Loucy (cell line): Measurements from ENCODE around the gene SLC2A1.
A peak's percentile ranks its signal among the peaks of the same experiment; 100 is the strongest.

ENCODE experiments used
- H2AFZ ChIP-seq: fragments of 200-600 bp; sonication (generic); 2 replicates; pipeline ENCODE4 v1.6.0; 2016; ENCODE audit warnings: antibody characterized with exemption, mild to moderate bottlenecking, low read length, moderate library complexity
- H3F3A ChIP-seq: fragments of 200-600 bp; 2 replicates; pipeline ENCODE4 v1.6.0; 2016; ENCODE audit warnings: antibody characterized with exemption, low read depth, mild to moderate bottlenecking
- H3K27me3 ChIP-seq: fragments of 200-600 bp; sonication (generic); 2 replicates; pipeline ENCODE4 v1.6.1; 2014; ENCODE audit warnings: low read length, mild to moderate bottlenecking; ENCODE audit not compliant: insufficient read depth, poor library complexity, severe bottlenecking
- H3K36me3 ChIP-seq: fragments of 200-600 bp; sonication (generic); 2 replicates; pipeline ENCODE4 v1.6.1; 2016; ENCODE audit warnings: low read length; ENCODE audit not compliant: insufficient read depth
- H3K4me1 ChIP-seq: fragments of 200-600 bp; sonication (generic); 2 replicates; pipeline ENCODE4 v1.5.1; 2014; ENCODE audit warnings: low read length, mild to moderate bottlenecking; ENCODE audit not compliant: insufficient read depth, poor library complexity, severe bottlenecking
- H3K4me2 ChIP-seq: fragments of 200-600 bp; sonication (generic); 2 replicates; pipeline ENCODE4 v1.6.0; 2014; ENCODE audit warnings: antibody characterized with exemption, low read length, low read depth, mild to moderate bottlenecking; ENCODE audit not compliant: poor library complexity, severe bottlenecking
- H3K4me3 ChIP-seq: fragments of 200-600 bp; sonication (generic); 2 replicates; pipeline ENCODE4 v1.5.1; 2014; ENCODE audit warnings: low read length, mild to moderate bottlenecking, mixed read lengths; ENCODE audit not compliant: poor library complexity, severe bottlenecking
- H3K79me2 ChIP-seq: fragments of 200-600 bp; sonication (generic); 2 replicates; pipeline ENCODE4 v1.6.1; 2014; ENCODE audit warnings: low read length; ENCODE audit not compliant: insufficient read depth
- H3K9ac ChIP-seq: fragments of 200-600 bp; sonication (generic); 2 replicates; pipeline ENCODE4 v1.6.0; 2014; ENCODE audit warnings: mild to moderate bottlenecking, low read depth, low read length, moderate library complexity; ENCODE audit not compliant: poor library complexity, severe bottlenecking
- H3K9me2 ChIP-seq: fragments of 200-600 bp; sonication (generic); replicated peaks from 2 replicates; pipeline ENCODE4 v1.6.1; 2016; ENCODE audit warnings: low read depth, low read length, mixed read lengths
- H3K9me3 ChIP-seq: fragments of 200-600 bp; sonication (generic); 2 replicates; pipeline ENCODE4 v1.6.1; 2014; ENCODE audit warnings: mild to moderate bottlenecking, antibody characterized with exemption, low read length, low read depth; ENCODE audit not compliant: insufficient read depth
- H4K20me1 ChIP-seq: fragments of 200-600 bp; sonication (generic); 2 replicates; pipeline ENCODE4 v1.6.0; 2014; ENCODE audit warnings: antibody characterized with exemption, low read length, mild to moderate bottlenecking; ENCODE audit not compliant: insufficient read depth, poor library complexity, severe bottlenecking
- CTCF ChIP-seq: fragments of 200-600 bp; sonication (generic); conservative IDR thresholded peaks from 2 replicates; pipeline ENCODE4 v1.5.1; 2014; ENCODE audit warnings: mild to moderate bottlenecking, antibody characterized with exemption, low read length
- EZH2phosphoT487 ChIP-seq: fragments of 200-600 bp; IDR thresholded peaks from 2 replicates; pipeline ENCODE4 v1.6.1; 2018; ENCODE audit warnings: antibody characterized with exemption, mild to moderate bottlenecking, moderate library complexity, borderline replicate concordance

The SLC2A1 gene

GRCh38 chr1:42957229-42957879 is 1.3 kb downstream of the SLC2A1 start:
- H3K27me3 ChIP-seq: no peaks in the 10 kb centered on the region

GRCh38 chr1:42956739-42957138 is 1.9 kb downstream of the SLC2A1 start:
- Histone ChIP-seq H3F3A (no peaks in the 10 kb centered on the region), H3K79me2 (peaks cover 69% of the 10 kb centered on the region), H3K36me3 (no peaks in the 10 kb centered on the region; the same call in 1 of the 2 replicates), H3K9ac (peak overlapping the region; percentile 86), H3K27me3 (no peaks in the 10 kb centered on the region), H4K20me1 (peaks cover 61% of the 10 kb centered on the region), H3K9me3 (no peaks in the 10 kb centered on the region), H3K4me3 (peak overlapping the region; percentile 87), H3K4me2 (peak overlapping the region; percentile 99), H3K4me1 (peaks cover 64% of the 10 kb centered on the region), H3K9me2 (no peaks in the 10 kb centered on the region), H2AFZ (no peak overlapping the region)
- TF ChIP-seq EZH2phosphoT487: no peak
- TF ChIP-seq CTCF: no peak

More at GRCh38 chr1:42957229-42957879, 1.3 kb downstream of the SLC2A1 start:
- Histone ChIP-seq H2AFZ (0 out of 2 replicates have a peak overlapping the region, but pooled peaks have one; percentile 30), H3K79me2 (peaks cover 63% of the 10 kb centered on the region), H3F3A (no peaks in the 10 kb centered on the region), H3K9me2 (no peaks in the 10 kb centered on the region), H3K9ac (peak overlapping the region; percentile 86), H3K4me1 (peaks cover 58% of the 10 kb centered on the region), H3K36me3 (no peaks in the 10 kb centered on the region; the same call in 1 of the 2 replicates), H3K9me3 (no peaks in the 10 kb centered on the region), H4K20me1 (peaks cover 55% of the 10 kb centered on the region), H3K4me3 (peak overlapping the region; percentile 87), H3K4me2 (peak overlapping the region; percentile 99)
- TF ChIP-seq CTCF: no peak
- no peak for TF ChIP-seq EZH2phosphoT487

GRCh38 chr1:42955311-42956063 is 3.2 kb downstream of the SLC2A1 start:
- Histone ChIP-seq H3K27me3 (no peaks in the 10 kb centered on the region), H3K9ac (peak overlapping the region; percentile 61), H3K4me3 (peak overlapping the region; percentile 87), H3K4me2 (peak overlapping the region; percentile 99), H3K79me2 (peaks cover 82% of the 10 kb centered on the region), H3F3A (no peaks in the 10 kb centered on the region), H3K4me1 (peaks cover 69% of the 10 kb centered on the region), H4K20me1 (peaks cover 73% of the 10 kb centered on the region), H2AFZ (no peak overlapping the region), H3K9me3 (no peaks in the 10 kb centered on the region), H3K36me3 (no peaks in the 10 kb centered on the region; the same call in 1 of the 2 replicates), H3K9me2 (no peaks in the 10 kb centered on the region)
- TF ChIP-seq EZH2phosphoT487 (no peak), CTCF (no peak)
